RPMI7951 (cell line): Measurements from ENCODE around the gene DUSP5. TPM values are rescaled to one million over a fixed set of nuclear protein-coding genes. Genes with fewer than 3 reads are reported as not detected.
A peak's percentile ranks its signal among the peaks of the same experiment; 100 is the strongest.

Experiments
- DNase-seq: peaks from one replicate; pipeline ENCODE4 v3.0.0-alpha.2; 2012; ENCODE audit warnings: low read depth
- total RNA-seq: library from RNA; depleted of rRNA; stranded (reverse); fragments of >200 nt; shearing (Covaris generic); gene quantifications from 2 replicates; pipeline ENCODE4 v1.2.3, GENCODE V29; 2014

Gene DUSP5
- total RNA-seq, 1 experiment from 2014 or later, result 8.9 TPM

DNA sequence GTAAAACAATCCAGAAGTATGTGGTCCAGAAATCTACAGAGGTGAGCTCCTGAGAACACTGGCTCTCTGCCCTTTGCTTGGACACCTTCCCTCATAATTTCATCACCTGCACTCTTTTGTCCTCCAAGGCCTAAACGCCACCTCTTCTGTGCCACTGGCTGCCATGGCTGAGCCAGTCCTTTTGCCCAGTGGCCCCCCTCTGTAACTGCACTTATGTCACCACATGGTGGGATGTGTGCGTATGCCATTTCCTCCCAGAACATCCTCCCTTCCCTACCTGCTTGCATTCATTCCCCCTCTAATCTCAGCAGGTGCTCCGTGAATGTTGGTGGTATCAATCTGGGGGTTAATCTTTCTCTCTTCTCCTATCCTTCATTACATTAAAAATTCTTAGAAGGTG lies 17.3 kb upstream of the DUSP5 start:
- DNase-seq, result no peak

DNA sequence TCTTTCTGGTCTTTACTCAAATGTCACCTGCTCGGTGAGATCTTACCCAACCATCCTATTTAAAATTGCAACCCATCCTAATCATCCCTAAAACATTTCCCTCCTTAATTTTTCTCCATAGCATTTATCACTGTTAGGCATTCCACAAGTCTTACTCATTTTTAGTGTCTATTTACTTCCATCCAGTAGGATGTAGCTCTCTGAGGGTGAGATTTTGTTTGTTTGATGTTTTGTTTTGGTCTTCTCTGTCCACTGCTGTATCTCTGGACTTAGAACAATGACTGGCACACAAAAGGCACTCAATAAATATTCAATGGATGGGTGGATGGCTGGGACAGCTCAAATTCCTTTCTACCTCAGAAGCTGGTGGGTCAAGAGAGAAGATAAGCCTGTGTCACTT lies 15.8 kb upstream of the DUSP5 start:
- DNase-seq, result no peak

DNA sequence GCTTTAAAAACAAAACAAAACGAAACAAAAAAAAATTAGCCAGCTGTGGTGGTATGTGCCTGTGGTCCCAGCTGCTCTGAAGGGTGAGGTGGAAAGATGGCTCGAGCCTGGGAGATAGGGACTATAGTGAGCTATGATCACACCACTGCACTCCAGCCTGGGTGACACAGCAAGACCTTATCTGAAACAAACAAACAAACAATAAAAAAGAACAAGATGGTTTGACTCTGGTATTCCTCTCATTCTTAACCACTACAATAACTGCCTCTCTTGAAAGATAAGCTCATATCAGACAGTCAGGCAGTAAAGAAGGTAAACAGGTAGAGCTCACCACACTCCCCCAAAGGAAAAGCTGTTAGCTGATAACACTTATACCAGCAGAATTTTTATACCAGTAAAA lies 14.1 kb upstream of the DUSP5 start:
- no peak for DNase-seq

DNA sequence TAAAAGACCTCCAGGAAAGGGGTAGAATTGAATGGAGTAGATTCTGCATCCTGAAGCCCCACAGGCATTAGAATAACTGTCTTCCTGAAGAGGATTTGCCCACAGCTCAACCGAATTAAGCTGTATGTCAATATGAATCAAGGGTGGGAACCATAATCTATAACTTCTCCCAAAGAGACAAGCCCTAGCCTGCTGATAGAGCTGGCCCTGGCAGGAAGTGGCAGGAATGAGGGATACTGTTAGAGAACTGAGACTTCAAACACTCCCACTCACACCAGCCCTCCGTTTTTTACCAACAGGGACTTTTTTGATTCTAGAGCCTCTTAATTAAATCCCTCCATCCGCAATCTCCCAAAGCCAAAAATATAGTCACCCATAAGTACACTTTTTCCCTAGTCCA lies 12.2 kb upstream of the DUSP5 start:
- DNase-seq, result no peak

DNA sequence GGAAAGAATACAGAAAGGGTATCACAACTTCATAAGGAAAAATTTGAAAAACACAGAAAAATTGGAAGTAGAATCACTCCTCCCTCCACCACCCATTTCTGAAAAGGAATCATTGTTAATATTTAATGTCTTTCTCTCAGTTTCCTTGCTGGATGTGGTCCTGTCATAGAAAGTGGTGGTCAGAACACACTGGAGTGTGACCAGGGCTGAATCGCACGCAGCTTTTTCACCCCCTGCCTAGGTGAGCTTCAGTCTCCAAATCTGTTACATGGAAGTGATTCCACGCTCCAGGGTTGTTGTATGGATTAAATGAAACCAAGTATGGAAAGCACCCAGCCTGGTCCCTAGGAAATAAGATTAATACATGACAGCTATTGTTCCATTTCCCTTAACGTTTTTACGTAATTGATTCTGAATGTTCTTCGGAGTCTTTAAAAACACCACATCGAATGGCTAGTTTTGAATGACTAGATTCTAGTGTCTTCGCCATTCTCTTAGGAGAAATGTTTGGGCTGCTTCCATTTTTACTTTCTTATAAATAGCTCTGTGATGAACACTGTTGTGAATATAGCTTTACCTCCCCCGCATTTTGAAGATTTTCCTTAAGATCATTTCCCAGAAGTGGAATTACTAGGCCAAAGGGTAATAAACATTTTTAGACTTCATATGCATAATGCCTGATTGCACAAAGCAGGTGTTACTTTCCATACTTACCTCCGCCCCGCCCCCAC lies 10.9 kb upstream of the DUSP5 start:
- DNase-seq, result no peak

DNA sequence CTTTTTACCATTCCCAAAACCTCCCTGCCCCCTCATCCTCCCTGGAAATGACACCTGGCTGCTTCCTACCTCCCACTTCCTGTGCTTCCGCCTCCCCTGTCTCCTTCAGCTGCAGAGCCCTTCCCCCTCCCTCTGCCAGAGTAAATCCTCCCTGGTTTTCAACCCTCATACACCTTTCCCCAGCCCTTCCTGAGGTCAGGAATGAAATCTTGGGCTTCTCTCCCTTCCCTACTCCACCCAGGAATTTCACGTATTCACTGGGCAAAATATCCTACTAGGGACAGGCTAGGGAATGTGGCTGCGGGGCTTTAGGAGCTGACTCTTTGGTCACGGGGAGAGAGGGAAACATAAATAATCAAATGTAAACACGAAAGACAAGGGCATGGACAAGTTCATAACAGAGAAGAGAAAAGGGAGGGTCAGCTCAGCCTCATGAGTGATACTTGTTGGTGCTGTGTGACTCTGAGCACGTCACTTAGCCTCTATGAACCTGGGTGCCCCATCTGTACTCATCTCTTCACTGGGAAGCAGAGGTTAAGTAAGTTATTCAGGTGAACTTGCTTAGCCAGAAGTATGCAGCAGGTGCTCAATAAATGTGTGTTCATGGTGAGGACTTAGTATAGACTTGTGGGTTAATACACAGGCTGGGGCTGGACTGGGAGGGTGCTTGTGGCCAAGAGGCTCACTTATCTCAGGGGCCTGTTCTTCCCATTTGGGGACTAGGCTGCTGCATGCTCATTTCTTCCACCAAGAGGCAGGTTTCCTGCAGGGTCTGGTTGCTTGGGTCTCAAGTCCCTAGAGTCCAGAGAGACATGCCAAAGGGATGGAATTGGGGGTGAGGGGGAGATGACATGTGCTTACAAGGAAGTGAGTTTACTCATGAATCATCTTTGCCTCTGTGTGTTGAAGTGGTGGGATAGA lies 10.0 kb upstream of the DUSP5 start:
- DNase-seq, result peak; percentile 44

DNA sequence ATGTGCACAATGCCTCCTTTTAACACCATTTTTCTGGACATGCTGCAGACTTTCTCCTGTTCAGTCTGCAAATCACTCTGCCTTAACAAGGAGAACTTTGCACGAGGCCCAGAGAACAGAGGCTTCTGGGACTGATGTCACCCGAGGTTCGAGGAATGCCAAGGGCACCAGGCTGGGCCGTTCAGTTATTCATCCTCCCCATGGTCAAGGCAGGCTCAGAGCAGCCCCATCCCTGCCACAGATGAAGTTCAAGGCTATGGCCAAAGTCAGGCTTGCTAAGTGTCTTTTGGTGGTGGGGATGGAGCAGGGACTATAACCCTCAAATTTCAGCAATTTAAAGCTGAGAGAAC lies 9.4 kb upstream of the DUSP5 start:
- DNase-seq, result no peak

DNA sequence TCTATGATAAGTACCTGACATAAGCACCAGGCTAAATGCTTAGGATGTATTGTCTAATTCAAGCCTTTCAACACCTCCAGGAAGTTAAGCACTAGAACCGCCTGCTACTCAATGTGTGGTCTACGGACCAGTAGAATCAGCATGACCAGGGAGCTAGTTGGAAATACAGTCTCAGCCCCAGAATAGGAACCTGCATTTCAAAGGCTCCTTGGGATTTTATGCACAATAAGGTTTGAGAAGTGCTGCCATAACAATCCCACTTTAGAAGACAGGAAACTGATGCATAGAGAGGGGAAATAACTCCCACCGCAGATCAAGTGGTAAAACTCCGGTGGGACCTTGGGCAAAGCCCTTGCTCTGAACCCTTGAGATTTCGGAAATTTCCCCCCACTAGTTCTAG lies 8.8 kb upstream of the DUSP5 start:
- DNase-seq, result no peak

DNA sequence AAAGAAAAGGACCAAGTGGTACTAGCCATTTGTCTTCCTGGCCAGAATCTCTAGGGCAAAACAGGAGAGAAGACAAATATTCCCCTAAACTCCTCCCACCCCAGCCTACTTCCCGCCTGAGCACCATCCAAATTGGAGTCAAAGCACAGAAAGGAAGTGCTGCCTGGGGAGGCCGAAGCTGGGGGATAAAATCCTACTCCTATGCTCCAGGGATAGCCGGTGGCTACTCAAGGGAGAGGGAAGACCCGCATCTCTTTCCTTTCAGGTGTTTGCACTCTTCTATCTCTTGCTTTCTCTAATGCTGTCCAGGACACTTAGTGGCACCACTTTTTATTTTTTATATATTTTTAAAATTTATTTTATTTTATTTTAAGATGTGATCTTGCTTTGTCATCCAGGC lies 7.1 kb upstream of the DUSP5 start:
- no peak for DNase-seq

DNA sequence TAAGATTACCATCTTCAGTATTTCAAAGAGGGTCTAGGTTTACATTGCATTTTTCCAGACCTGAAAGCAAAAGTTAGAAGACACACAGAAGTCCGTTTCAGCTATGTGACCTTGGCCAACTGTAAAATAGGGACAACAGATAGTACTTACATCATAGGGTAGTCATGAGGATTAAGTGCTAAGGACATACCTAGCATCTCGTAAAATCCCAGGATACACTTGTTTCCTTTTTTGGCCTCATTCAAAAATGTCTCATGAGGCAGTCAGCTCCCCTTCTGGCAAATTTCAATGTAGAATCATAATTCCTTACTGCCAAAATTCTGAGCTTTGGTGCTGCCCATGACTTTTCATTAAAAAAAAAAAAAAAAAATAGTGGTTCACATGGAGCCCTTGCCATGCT lies 6.4 kb upstream of the DUSP5 start:
- no peak for DNase-seq

DNA sequence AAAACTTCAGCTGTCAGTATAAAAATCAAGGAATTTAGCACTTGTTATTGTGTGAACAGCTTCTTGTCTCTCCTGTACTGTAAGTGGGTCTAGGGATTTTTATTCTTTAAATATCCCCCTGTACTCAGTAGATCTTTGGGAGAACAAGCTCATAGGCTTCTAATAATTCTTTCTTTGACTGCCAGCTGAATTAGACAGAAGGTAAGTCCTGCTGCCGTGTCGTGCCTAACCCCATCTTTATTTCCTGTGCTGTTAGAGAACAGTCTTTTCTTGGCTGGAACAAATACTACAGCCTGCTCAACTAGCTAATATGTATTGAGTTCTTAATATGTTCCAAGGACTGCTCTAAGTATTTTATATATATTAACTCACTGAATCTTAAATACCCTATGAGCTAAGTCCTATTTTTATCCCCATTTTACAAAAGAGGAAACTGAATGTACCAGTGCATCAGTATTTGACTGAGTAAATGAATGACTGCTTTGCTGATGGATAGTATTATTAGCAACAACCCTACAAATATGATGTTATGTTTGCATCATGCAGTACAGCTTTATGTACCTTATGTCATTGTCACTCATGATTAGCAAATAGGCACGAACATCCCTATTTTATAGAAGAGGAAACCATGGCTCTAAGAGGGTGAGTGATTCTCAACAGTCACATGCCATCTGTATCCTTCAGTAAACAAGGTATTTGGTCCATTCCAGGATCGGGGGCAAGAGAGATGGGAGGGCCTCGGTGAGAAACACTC lies 5.5 kb upstream of the DUSP5 start:
- DNase-seq, result no peak

DNA sequence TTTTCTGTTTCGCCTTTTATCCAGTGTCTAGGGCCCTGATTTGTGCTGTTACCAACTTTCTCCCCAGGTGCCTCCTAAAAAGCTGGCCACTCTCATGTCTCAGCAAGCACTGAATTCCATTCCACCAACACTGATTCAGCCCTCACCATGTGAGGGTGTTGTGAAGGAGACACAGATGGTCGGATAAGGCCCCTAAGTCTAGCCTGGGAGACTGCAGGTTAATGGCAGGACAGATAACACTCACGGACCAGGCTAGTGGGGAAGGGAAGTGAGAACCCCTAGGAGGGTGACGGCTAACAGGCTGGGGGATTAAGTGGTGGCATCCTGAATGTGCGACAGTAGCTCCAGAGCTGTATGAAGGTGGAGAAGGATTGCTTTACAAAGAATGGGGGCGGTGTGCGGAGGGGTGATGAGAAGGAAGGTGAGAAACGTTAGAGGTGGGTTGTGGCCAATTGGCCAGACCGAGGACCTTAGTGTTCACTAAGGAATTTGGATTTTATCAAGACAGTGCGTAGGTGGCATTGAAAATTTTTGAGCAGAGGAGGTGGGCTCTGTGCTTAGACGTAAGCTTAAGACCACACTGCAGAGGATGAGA lies 3.8 kb upstream of the DUSP5 start:
- DNase-seq, result no peak

DNA sequence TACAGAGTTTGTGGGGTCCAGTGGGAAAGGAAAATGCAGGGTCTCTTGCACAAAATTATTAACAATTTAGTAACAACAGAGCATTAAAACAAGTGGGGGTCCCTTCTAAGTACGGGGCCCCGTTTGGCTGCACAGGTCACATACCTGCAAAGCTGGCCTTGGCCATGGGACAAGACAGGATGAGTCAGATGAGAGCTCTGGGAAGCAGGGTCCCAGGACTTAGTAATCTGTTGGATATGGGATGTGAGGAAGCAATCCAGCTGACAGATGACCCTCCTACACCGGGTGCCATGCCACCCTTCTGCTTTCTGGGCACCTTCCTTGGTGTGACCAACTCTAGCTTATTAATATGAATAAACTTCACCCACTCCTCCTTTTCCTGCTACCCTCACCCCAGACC lies 3.2 kb upstream of the DUSP5 start:
- no peak for DNase-seq

DNA sequence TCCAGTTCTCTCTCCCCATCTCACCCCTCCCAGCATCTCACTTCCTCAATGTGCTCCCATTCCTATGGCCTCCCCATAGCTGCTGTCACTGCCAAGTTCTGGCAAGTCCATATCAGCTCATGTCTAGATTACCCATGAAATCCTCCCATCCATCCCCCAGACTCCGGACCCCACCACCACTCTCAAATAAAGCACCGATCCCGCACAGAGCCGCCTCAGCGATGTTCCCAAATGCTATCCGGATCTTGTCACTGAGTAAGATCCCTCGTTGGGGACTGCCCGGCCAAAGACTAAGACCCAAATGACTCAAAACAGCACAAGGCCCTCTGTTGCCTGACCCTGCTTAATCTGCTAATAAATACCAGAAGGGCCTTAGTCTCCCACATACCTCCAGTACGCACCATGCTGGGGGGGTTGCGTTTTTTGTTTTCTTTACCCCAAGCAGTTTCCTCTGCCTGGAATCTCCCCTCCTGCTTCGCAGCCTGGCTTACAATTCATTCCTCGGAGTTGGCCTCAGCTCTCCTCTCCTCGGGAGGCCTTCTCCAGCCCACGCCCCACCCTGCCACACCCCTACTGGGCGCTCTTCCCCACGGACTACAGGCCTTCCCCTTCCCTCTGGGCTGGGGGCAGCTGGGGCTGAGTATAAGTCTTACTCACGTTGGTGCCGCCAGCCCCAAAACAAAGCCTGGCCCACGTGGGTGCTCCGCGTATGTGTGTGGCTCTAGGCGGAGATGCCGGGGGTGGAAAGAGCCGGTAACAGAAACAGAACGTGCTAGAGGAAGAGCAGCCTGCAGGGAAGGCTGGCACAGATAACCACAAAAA lies 1.8 kb upstream of the DUSP5 start:
- peak; percentile 82 for DNase-seq

DNA sequence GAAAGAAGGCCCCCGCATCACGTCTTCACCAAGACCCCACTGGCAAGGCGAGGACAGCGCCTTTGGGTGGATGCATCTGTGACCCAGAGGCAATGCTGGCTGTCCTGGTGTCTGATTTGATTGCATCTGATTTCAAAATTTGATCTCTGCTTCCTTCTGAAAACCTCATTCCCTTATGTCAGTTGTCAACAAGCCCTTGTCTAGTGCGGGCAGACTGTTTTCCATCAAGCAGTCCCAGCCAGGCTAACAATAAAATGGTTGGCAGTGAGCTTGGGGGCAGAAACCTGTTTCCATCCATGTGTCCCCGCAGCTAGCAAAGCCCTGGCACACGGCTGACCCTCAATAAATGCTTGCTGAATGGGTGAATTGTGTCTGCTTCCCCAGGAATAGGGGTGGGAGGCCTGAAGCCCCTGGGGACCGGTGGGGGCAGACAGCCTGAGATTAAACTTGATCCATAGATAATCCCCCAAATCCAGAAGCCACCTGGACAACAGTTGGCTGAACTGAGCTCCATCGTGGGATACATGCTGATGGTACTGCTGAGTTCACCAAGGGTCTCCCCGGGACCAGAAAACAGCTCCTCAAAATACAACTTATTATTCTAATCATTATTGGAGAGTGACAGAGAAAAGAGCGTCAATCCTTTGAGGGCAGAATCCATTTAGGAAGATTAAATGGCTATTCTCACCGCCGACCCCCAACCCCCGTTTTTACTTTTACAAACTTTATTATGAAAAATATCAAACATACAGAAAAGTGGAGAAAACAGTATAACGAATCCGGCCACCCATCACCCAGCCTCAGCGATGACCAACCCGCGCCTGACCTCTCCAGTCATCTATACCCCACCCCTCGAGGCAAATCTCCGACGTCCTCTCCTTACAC lies 912 bp upstream of the DUSP5 start:
- no peak for DNase-seq

DNA sequence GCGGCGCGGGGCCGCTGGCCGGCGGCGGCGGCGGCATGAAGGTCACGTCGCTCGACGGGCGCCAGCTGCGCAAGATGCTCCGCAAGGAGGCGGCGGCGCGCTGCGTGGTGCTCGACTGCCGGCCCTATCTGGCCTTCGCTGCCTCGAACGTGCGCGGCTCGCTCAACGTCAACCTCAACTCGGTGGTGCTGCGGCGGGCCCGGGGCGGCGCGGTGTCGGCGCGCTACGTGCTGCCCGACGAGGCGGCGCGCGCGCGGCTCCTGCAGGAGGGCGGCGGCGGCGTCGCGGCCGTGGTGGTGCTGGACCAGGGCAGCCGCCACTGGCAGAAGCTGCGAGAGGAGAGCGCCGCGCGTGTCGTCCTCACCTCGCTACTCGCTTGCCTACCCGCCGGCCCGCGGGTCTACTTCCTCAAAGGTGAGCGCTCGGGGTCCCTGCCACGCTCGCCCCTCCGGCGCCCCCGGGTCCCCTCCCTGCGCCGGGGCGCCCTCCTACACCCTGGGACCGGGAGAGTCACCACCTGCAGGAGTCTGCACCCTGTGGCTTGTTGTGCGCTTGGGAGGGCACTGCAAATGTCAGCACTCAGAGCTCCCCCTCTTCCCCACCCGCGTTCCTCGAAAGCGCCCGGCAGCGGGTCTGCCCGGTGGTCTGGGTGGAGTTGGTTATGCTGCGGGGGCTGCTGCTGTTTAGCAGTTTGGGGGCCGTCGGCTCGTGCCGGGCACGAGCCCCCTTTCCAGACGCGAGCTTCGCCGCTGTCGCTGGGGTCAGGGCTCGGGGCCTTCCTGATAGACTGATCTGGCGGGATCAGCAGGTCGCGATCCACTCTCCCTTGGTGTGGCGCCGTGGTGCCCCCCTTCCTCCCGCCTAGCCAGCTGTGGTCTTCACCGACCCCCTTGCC lies 627 bp downstream of the DUSP5 start:
- DNase-seq, result peak; percentile 55

DNA sequence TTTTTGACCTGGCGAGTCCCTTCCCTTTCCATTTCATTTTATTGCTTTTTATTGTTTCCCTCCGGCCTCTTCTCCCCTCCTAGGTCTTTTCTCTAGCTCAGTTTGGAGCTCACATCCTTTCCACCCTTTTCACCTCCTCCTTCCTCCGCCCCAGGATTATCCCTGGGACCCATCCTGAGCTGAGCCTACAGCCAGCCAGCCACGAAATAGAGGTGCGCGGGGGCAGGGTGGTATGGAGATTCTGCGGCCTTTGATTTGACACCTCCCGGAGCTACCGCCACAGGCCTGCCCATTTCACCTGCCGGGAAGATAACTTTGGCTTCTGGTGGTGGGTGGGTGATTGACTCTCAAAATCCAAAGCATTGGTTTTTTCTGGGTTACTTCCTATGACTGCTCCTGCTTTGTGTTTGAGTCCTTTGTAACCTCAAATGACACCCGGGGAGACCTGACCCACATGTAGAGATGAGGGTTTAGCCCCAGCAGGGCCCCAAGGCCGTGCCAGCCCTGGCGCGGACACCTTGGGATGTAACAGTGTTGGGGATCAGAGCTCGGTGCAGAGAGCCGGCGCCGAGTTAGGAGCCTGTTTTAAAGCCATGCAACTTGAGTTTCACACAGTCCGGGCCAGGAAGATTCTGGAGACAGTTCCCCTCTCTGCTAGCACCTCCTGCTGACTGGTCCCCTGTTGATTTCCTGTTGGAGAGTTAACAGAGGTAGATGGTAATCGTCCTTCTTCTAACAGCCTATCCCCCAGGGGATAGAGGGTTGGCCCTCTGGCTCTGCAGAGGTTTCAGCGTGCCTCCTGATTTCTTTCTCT lies 1.5 kb downstream of the DUSP5 start:
- peak; percentile 67 for DNase-seq

DNA sequence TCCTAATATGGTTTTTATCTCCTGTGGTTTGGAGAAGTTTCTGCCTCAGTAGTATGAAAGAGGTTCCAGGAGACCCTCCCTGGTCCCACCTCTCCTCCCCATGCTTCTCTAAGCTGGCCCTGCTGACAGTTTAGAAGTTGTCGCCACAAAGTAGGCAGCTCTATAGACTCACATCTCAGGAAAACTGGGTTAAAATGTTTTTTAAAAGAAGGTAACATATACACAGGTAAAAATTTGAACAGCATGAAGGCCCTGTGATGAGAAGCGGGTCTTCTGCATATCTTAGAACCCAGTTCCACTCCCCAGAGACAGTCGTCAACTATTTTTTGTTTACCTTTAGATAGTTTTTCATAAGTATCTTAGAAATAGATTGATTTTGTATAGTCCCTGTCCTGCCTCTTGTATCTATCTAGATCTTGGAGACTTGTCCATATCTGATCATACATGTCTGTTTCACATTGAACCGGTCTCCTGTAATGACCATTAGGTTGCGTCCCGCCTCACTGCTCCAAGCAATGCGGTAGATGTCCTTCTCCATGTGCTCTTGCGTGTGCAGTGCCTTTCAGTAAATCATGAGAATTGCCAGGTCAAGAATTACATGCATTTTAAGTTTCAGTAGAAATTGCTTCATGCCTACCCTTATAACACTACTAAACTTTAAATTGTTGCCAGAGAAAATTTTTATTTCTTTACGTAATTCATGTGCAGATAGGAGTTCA lies 2.2 kb downstream of the DUSP5 start:
- DNase-seq, result no peak
